ENCODE measurements around the gene SLC15A5. TPM values are rescaled to one million over a fixed set of nuclear protein-coding genes. Genes with fewer than 3 reads are reported as not detected.

Gene SLC15A5
- total and polyA plus RNA-seq, 2 of the 4 experiments (the other 2 are of a cell fraction), result not detected

GRCh38 chr12:16154990-16155389 lies 122.5 kb downstream of the SLC15A5 start:
- H3K36me3 ChIP-seq (ENCODE audit: control insufficient read depth, insufficient read depth, low read length), result no peaks in the 10 kb centered on the region
- H3K14ac ChIP-seq (replicated peaks; ENCODE audit: low read depth, low read length), result no peak overlapping the region
- intact Hi-C loops (cut with micrococcal nuclease) (no loop called here), dilution Hi-C loops (cut with HindIII; ENCODE audit: low sequenced_read_pairs, unreplicated experiment) (no loop called here), in situ Hi-C loops (cut with MboI; ENCODE audit: low sequenced_read_pairs) (loop anchor here (25.0 kb wide), 1 partner anchor 1482 kb away; no protein-coding TSS in a partner anchor)
- no peak overlapping the region for H3K23ac ChIP-seq (ENCODE audit: low read depth, low read length)
- H3K4me3 ChIP-seq (ENCODE audit: insufficient read depth, low read depth, low read length), result no peak overlapping the region
- H3K79me1 ChIP-seq (ENCODE audit: low read depth in 1 of 2, low read length in 2 of 2), result no peaks in the 10 kb centered on the region
- ATAC-seq (ENCODE audit: low read depth), result no peak
- no peak overlapping the region for H2AK5ac ChIP-seq (ENCODE audit: low read depth, low read length)
- no peak overlapping the region for H2BK5ac ChIP-seq (ENCODE audit: low read depth, low read length, poor library complexity, severe bottlenecking)
- H3K9me3 ChIP-seq (ENCODE audit: control insufficient read depth, insufficient read depth, low read length), result no peaks in the 10 kb centered on the region
- no peaks in the 10 kb centered on the region for H4K20me1 ChIP-seq (ENCODE audit: insufficient read depth, low read length)
- DNase-seq, result no peak
- no peak overlapping the region for H3K4me2 ChIP-seq (ENCODE audit: low read depth, low read length)
- H2AK9ac ChIP-seq (replicated peaks; ENCODE audit: low read depth, low read length, poor library complexity), result no peak overlapping the region
- H2BK15ac ChIP-seq (ENCODE audit: low read depth, low read length), result no peak overlapping the region
- H3K56ac ChIP-seq (ENCODE audit: extremely low read depth, insufficient read depth, low read length), result no peak overlapping the region
- H3K27ac ChIP-seq (ENCODE audit: insufficient read depth, low read length), result no peak overlapping the region
- no peak for TF ChIP-seq NFE2L2 (IDR thresholded peaks at IDR 0.05; ENCODE audit: low read depth, low read length)
- TF ChIP-seq BHLHE40 (IDR thresholded peaks at IDR 0.05; ENCODE audit: low read depth, low read length), result no peak
- no peak for TF ChIP-seq CTCF (conservative IDR thresholded peaks at IDR 0.05; ENCODE audit: low read depth, low read length)
- no peak for TF ChIP-seq POLR2A (IDR thresholded peaks at IDR 0.05; ENCODE audit: low read depth, low read length)
- no peak for TF ChIP-seq RFX5 (IDR thresholded peaks at IDR 0.05; ENCODE audit: low read depth, low read length)
- TF ChIP-seq MAFK (IDR thresholded peaks at IDR 0.05; ENCODE audit: low read depth, low read length), result no peak
- TF ChIP-seq CHD1 (IDR thresholded peaks at IDR 0.05; ENCODE audit: low read depth, low read length), result no peak
- TF ChIP-seq CEBPB (IDR thresholded peaks at IDR 0.05; ENCODE audit: low read depth, low read length), result no peak
- TF ChIP-seq MXI1 (IDR thresholded peaks at IDR 0.05; ENCODE audit: borderline replicate concordance, low read depth, low read length), result no peak
- TF ChIP-seq SMC3 (IDR thresholded peaks at IDR 0.05; ENCODE audit: low read depth, low read length), result no peak
- no peak for TF ChIP-seq USF2 (IDR thresholded peaks at IDR 0.05; ENCODE audit: low read depth, low read length)
- TF ChIP-seq RAD21 (IDR thresholded peaks at IDR 0.05; ENCODE audit: low read length), result no peak
- TF ChIP-seq MAZ (IDR thresholded peaks at IDR 0.05; ENCODE audit: borderline replicate concordance, low read depth, low read length), result no peak
- no peak for TF ChIP-seq ELK1 (IDR thresholded peaks at IDR 0.05; ENCODE audit: borderline replicate concordance, low read depth, low read length)
- no peak for TF ChIP-seq RCOR1 (IDR thresholded peaks at IDR 0.05; ENCODE audit: insufficient replicate concordance, low read length)
- TF ChIP-seq FOS (IDR thresholded peaks at IDR 0.05; ENCODE audit: low read depth, low read length), result no peak
- H3K4me1 ChIP-seq (ENCODE audit: control insufficient read depth, insufficient read depth, low read length), result no peaks in the 10 kb centered on the region
- no peaks in the 10 kb centered on the region; the same call in 1 of the 2 replicates for H3K27me3 ChIP-seq (ENCODE audit: control insufficient read depth, insufficient read depth, low read length)
- no peak overlapping the region for H3K4ac ChIP-seq (ENCODE audit: low read depth, low read length)
- H3K9ac ChIP-seq (ENCODE audit: low read depth, low read length), result no peak overlapping the region
- H3K18ac ChIP-seq (ENCODE audit: low read depth, low read length), result no peak overlapping the region
- CTCF ChIA-PET, result no interaction called here
- H3K9me1 ChIP-seq (ENCODE audit: insufficient read depth, low read length), result no peaks in the 10 kb centered on the region
- H2BK120ac ChIP-seq (ENCODE audit: low read depth, low read length), result no peak overlapping the region
- no TSS peak for BruUV-seq (replicated peaks)
- H4K8ac ChIP-seq (ENCODE audit: low read depth in 2 of 2, low read length in 2 of 2), result no peak overlapping the region
- H4K91ac ChIP-seq (ENCODE audit: insufficient read depth, low read depth, low read length), result no peak overlapping the region
- no peak overlapping the region for H2AFZ ChIP-seq (replicated peaks; ENCODE audit: low read length, poor library complexity)
- H2BK20ac ChIP-seq (ENCODE audit: low read depth, low read length), result no peak overlapping the region
- POLR2A ChIA-PET (ENCODE audit: unreplicated experiment), result no interaction called here
- H4K5ac ChIP-seq (ENCODE audit: low read depth, low read length), result no peak overlapping the region

Data from IMR-90 (cell line).